Ishikawa (cell line): ENCODE measurements around the gene AKAP6.

Source experiments
- CEBPB ChIP-seq: IDR thresholded peaks from 2 replicates; pipeline ENCODE4 v1.6.1; 2012
- CREB1 ChIP-seq: IDR thresholded peaks from 2 replicates; pipeline ENCODE4 v1.6.1; 2012; ENCODE audit warnings: low read depth
- EGR1 ChIP-seq: IDR thresholded peaks from 2 replicates; pipeline ENCODE4 v1.6.1; 2012
- EP300 ChIP-seq: IDR thresholded peaks from 2 replicates; pipeline ENCODE4 v1.6.1; 2012; ENCODE audit warnings: borderline replicate concordance
- FOXM1 ChIP-seq: IDR thresholded peaks from 2 replicates; pipeline ENCODE4 v1.6.1; 2012; ENCODE audit warnings: low read depth, borderline replicate concordance
- MAX ChIP-seq: IDR thresholded peaks from 2 replicates; pipeline ENCODE4 v1.6.1; 2012
- NFIC ChIP-seq: IDR thresholded peaks from 2 replicates; pipeline ENCODE4 v1.6.1; 2012
- RAD21 ChIP-seq: IDR thresholded peaks from 2 replicates; pipeline ENCODE4 v1.6.1; 2012; ENCODE audit warnings: low read depth
- REST ChIP-seq: IDR thresholded peaks from 2 replicates; pipeline ENCODE4 v1.6.1; 2012; ENCODE audit warnings: low read depth, mild to moderate bottlenecking
- TAF1 ChIP-seq: IDR thresholded peaks from 2 replicates; pipeline ENCODE4 v1.6.1; 2012; ENCODE audit warnings: low read depth, mild to moderate bottlenecking
- TCF12 ChIP-seq: IDR thresholded peaks from 2 replicates; pipeline ENCODE4 v1.6.1; 2012; ENCODE audit warnings: low read depth
- TEAD4 ChIP-seq: IDR thresholded peaks from 2 replicates; pipeline ENCODE4 v1.6.1; 2012
- USF1 ChIP-seq: IDR thresholded peaks from 2 replicates; pipeline ENCODE4 v1.6.1; 2012
- YY1 ChIP-seq: IDR thresholded peaks from 2 replicates; pipeline ENCODE4 v1.6.1; 2012; ENCODE audit warnings: low read depth
- ZBTB7A ChIP-seq: IDR thresholded peaks from 2 replicates; pipeline ENCODE4 v1.6.1; 2012; ENCODE audit warnings: low read depth

AKAP6 gene

GRCh38 chr14:32473464-32473855, 144.4 kb downstream of the AKAP6 start:
- peak; percentile 67 for TF ChIP-seq TEAD4
- TF ChIP-seq YY1 = no peak
- TF ChIP-seq RAD21 = no peak
- no peak for TF ChIP-seq ZBTB7A
- TF ChIP-seq MAX = no peak

GRCh38 chr14:32474478-32475195, 145.5 kb downstream of the AKAP6 start:
- no peak for TF ChIP-seq EP300
- no peak for TF ChIP-seq TAF1
- no peak for TF ChIP-seq NFIC
- no peak for TF ChIP-seq EGR1
- no peak for TF ChIP-seq TCF12
- no peak for TF ChIP-seq CEBPB
- TF ChIP-seq TEAD4 = no peak
- TF ChIP-seq ZBTB7A = no peak
- TF ChIP-seq RAD21 = no peak
- TF ChIP-seq CREB1 = no peak
- no peak for TF ChIP-seq USF1
- no peak for TF ChIP-seq REST
- no peak for TF ChIP-seq MAX
- no peak for TF ChIP-seq FOXM1
- no peak for TF ChIP-seq YY1

GRCh38 chr14:32476532-32476931, 147.4 kb downstream of the AKAP6 start:
- TF ChIP-seq YY1 (no peak), TEAD4 (no peak), NFIC (no peak), MAX (no peak), CEBPB (no peak), EGR1 (no peak)

GRCh38 chr14:32477396-32477795, 148.3 kb downstream of the AKAP6 start:
- no peak for TF ChIP-seq REST
- no peak for TF ChIP-seq YY1
- TF ChIP-seq TCF12 = no peak
- TF ChIP-seq MAX = no peak

- TF ChIP-seq FOXM1 = no peak
- no peak for TF ChIP-seq EP300
- TF ChIP-seq TAF1 = no peak
- no peak for TF ChIP-seq REST
- no peak for TF ChIP-seq CREB1
- TF ChIP-seq TEAD4 = no peak
- no peak for TF ChIP-seq TCF12
- TF ChIP-seq RAD21 = no peak
- no peak for TF ChIP-seq EGR1
- TF ChIP-seq CEBPB = no peak
- TF ChIP-seq YY1 = no peak
- TF ChIP-seq NFIC = no peak
- TF ChIP-seq ZBTB7A = no peak
- TF ChIP-seq USF1 = no peak
- no peak for TF ChIP-seq MAX
Observed at GRCh38 chr14:32478050-32478449, 149.0 kb downstream of the AKAP6 start.
